OCI-LY7 (cell line): ENCODE measurements around the gene LILRB2. TPM values are rescaled to one million over a fixed set of nuclear protein-coding genes. Genes with fewer than 3 reads are reported as not detected.
"Not testable (repeated sequence)": the region's sequence is repeated elsewhere in the genome, so short reads cannot be mapped to it uniquely, and the experiment has no call there.

ENCODE experiments used
- BruUV-seq: library from RNA; stranded (reverse); fragments of 400-500 nt; replicated peaks from 2 replicates; lab custom pipeline; 2021; lab: Mats Ljungman, UMichigan
- CTCF ChIA-PET: fragments of 300-600 bp; sonication (Branson Sonifier 250); formaldehyde crosslinking; loops from one replicate; lab custom pipeline; 2022; ENCODE audit warnings: antibody characterized with exemption; ENCODE audit not compliant: unreplicated experiment; lab: Charles Lee
- POLR2A ChIA-PET: fragments of 300-600 bp; sonication (Branson Sonifier 250); formaldehyde crosslinking; loops from one replicate; lab custom pipeline; 2022; ENCODE audit warnings: antibody characterized with exemption; lab: Charles Lee
- DNase-seq: peaks from one replicate; pipeline ENCODE4 v3.0.0-alpha.2; 2015; ENCODE audit warnings: low spot score
- H2AFZ ChIP-seq: fragments of 200-600 bp; sonication (generic), shearing (Covaris generic); 2 replicates; pipeline ENCODE4 v1.6.1; 2014; ENCODE audit warnings: mild to moderate bottlenecking, antibody characterized with exemption, low read length, moderate library complexity
- H3K27ac ChIP-seq: fragments of 200-600 bp; sonication (generic); 2 replicates; pipeline ENCODE4 v1.5.1; 2014; ENCODE audit warnings: mixed run types, low read depth, mild to moderate bottlenecking, moderate library complexity, low read length, inconsistent platforms; ENCODE audit not compliant: poor library complexity, severe bottlenecking
- H3K36me3 ChIP-seq: fragments of 200-600 bp; sonication (generic); 2 replicates; pipeline ENCODE4 v1.6.1; 2014; ENCODE audit warnings: mild to moderate bottlenecking, antibody characterized with exemption, low read length, moderate library complexity, mixed read lengths; ENCODE audit not compliant: insufficient read depth
- H3K4me1 ChIP-seq: fragments of 200-600 bp; sonication (generic); 2 replicates; pipeline ENCODE4 v1.5.1; 2014; ENCODE audit warnings: mild to moderate bottlenecking, low read length; ENCODE audit not compliant: insufficient read depth, poor library complexity, severe bottlenecking
- H3K4me2 ChIP-seq: fragments of 200-600 bp; sonication (generic); 2 replicates; pipeline ENCODE4 v1.6.1; 2014; ENCODE audit warnings: mild to moderate bottlenecking, low read length
- H3K4me3 ChIP-seq: fragments of 200-600 bp; sonication (generic); 2 replicates; pipeline ENCODE4 v1.5.1; 2014; ENCODE audit warnings: mild to moderate bottlenecking, low read depth, low read length; ENCODE audit not compliant: poor library complexity, severe bottlenecking
- H3K79me2 ChIP-seq: fragments of 200-600 bp; sonication (generic); 2 replicates; pipeline ENCODE4 v1.6.1; 2016; ENCODE audit warnings: low read depth, mild to moderate bottlenecking, low read length, moderate library complexity, mixed read lengths; ENCODE audit not compliant: insufficient read depth
- H3K9me2 ChIP-seq: fragments of 200-600 bp; sonication (generic); 2 replicates; pipeline ENCODE4 v1.6.1; 2016; ENCODE audit warnings: mild to moderate bottlenecking, low read length, mixed read lengths; ENCODE audit not compliant: insufficient read depth
- H3K9me3 ChIP-seq: fragments of 200-600 bp; sonication (generic); 2 replicates; pipeline ENCODE4 v1.6.1; 2014; ENCODE audit warnings: mild to moderate bottlenecking, mixed run types, low read length, mixed read lengths
- H4K20me1 ChIP-seq: fragments of 200-600 bp; sonication (generic); 2 replicates; pipeline ENCODE4 v1.6.1; 2014; ENCODE audit warnings: mild to moderate bottlenecking, antibody characterized with exemption, low read length, moderate library complexity, mixed read lengths; ENCODE audit not compliant: insufficient read depth
- EZH2phosphoT487 ChIP-seq: fragments of 200-600 bp; sonication (generic); IDR thresholded peaks from 2 replicates; pipeline ENCODE4 v1.6.1; 2018; ENCODE audit warnings: low read depth, borderline replicate concordance, mild to moderate bottlenecking, mixed run types, antibody characterized with exemption, low read length, moderate library complexity, mixed read lengths
- intact Hi-C: fragments of 100-400 bp; cut with micrococcal nuclease; formaldehyde crosslinking; loops from one replicate; pipeline ENCODE4 v1.10.0; 2022; ENCODE audit not compliant: unreplicated experiment
- total RNA-seq, 2 experiments: library from RNA; depleted of rRNA in 1 of 2; stranded (reverse); fragments of >200 nt in 1 of 2; shearing (Covaris generic) in 1 of 2; gene quantifications; 2 replicates each; pipeline ENCODE4 v1.2.3, GENCODE V29; 2014 to 2022
- TF ChIP-seq, protein P1 (sequence below): fragments of 200-600 bp; sonication (generic); conservative IDR thresholded peaks from 2 replicates; pipeline ENCODE4 v1.5.1; 2014; ENCODE audit warnings: mild to moderate bottlenecking, antibody characterized with exemption, low read length, moderate library complexity, mixed read lengths

LILRB2 gene
- total RNA-seq, 2 experiments from 2014 or later, result not detected

DNA sequence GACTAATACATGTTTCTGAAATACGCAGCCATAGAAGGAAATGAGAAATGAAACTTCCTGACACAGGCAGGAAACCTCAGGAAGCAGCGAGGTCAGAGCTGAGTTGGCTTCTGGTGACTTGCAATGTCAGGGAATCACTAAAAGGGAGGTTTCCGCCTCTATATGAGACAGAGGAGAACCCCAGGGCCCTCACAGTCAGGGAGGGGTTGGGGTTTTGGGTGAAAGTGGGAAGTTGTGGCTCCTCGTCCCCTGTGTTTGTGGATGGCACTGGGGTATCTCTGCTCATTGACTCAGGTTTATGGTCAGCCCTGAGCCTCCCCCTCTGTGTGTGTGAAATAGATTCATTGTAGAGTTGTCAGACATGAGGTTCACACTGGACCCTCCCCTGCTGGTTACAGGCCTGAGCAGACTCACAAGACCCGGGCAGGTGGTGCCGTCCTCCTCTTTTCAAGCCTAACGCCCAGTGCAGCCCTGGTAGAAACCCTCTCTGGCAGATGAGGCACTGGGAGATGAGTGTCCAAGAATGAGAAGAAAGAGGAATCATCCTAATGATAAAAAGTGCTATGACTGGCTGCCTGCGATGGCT, 32.8 kb downstream of the LILRB2 start:
- H3K9me2 ChIP-seq, result no peaks in the 10 kb centered on the region
- ChIA-PET POLR2A (no interaction called here), CTCF (no interaction called here)
- no TSS peak for BruUV-seq
- no peak for TF ChIP-seq EZH2phosphoT487
- TF ChIP-seq, protein P1, sequence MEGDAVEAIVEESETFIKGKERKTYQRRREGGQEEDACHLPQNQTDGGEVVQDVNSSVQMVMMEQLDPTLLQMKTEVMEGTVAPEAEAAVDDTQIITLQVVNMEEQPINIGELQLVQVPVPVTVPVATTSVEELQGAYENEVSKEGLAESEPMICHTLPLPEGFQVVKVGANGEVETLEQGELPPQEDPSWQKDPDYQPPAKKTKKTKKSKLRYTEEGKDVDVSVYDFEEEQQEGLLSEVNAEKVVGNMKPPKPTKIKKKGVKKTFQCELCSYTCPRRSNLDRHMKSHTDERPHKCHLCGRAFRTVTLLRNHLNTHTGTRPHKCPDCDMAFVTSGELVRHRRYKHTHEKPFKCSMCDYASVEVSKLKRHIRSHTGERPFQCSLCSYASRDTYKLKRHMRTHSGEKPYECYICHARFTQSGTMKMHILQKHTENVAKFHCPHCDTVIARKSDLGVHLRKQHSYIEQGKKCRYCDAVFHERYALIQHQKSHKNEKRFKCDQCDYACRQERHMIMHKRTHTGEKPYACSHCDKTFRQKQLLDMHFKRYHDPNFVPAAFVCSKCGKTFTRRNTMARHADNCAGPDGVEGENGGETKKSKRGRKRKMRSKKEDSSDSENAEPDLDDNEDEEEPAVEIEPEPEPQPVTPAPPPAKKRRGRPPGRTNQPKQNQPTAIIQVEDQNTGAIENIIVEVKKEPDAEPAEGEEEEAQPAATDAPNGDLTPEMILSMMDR, result no peak
- no peaks in the 10 kb centered on the region for H4K20me1 ChIP-seq
- H2AFZ ChIP-seq, result no peak overlapping the region
- H3K79me2 ChIP-seq, result no peaks in the 10 kb centered on the region
- H3K27ac ChIP-seq, result no peak overlapping the region
- intact Hi-C loops, result no loop called here
- no peaks in the 10 kb centered on the region for H3K36me3 ChIP-seq
- no peak overlapping the region for H3K4me3 ChIP-seq
- no peaks in the 10 kb centered on the region for H3K4me1 ChIP-seq
- H3K4me2 ChIP-seq, result no peak overlapping the region
- no peaks in the 10 kb centered on the region for H3K9me3 ChIP-seq
- DNase-seq, result no peak

GRCh38 chr19:54247106-54247930, 33.6 kb downstream of the LILRB2 start:
- Histone ChIP-seq H3K36me3 (no peaks in the 10 kb centered on the region), H3K4me3 (no peak overlapping the region), H2AFZ (no peak overlapping the region), H3K4me1 (no peaks in the 10 kb centered on the region), H3K27ac (no peak overlapping the region), H3K9me3 (no peaks in the 10 kb centered on the region), H3K4me2 (no peak overlapping the region), H4K20me1 (no peaks in the 10 kb centered on the region), H3K9me2 (no peaks in the 10 kb centered on the region), H3K79me2 (no peaks in the 10 kb centered on the region)
- DNase-seq, result no peak
- no TSS peak for BruUV-seq
- TF ChIP-seq, protein P1, result no peak
- no peak for TF ChIP-seq EZH2phosphoT487
- POLR2A ChIA-PET, result no interaction called here
- intact Hi-C loops, result no loop called here
- CTCF ChIA-PET, result no interaction called here

- H3K4me3 ChIP-seq, result no peak overlapping the region
- CTCF ChIA-PET, result no interaction called here
- no peak overlapping the region for H2AFZ ChIP-seq
- POLR2A ChIA-PET, result no interaction called here
- no TSS peak for BruUV-seq
- no peak for DNase-seq
- H3K4me1 ChIP-seq, result no peaks in the 10 kb centered on the region
- H4K20me1 ChIP-seq, result no peaks in the 10 kb centered on the region
- no peaks in the 10 kb centered on the region for H3K36me3 ChIP-seq
- H3K9me3 ChIP-seq, result no peaks in the 10 kb centered on the region
- H3K79me2 ChIP-seq, result no peaks in the 10 kb centered on the region
- TF ChIP-seq, protein P1, result no peak
- H3K27ac ChIP-seq, result no peak overlapping the region
- no peak overlapping the region for H3K4me2 ChIP-seq
- no peaks in the 10 kb centered on the region for H3K9me2 ChIP-seq
- intact Hi-C loops, result no loop called here
Observed at GRCh38 chr19:54245936-54246335, 35.0 kb downstream of the LILRB2 start.

GRCh38 chr19:54243809-54244208, 37.1 kb downstream of the LILRB2 start:
- H3K79me2 ChIP-seq, DNase-seq, CTCF ChIA-PET, H3K9me3 ChIP-seq, H4K20me1 ChIP-seq, H3K4me3 ChIP-seq, H3K4me1 ChIP-seq, POLR2A ChIA-PET, H3K4me2 ChIP-seq, H3K27ac ChIP-seq, BruUV-seq, intact Hi-C loops, H3K9me2 ChIP-seq, H2AFZ ChIP-seq, H3K36me3 ChIP-seq: not testable (repeated sequence)
